ENCODE measurements around the gene KDM3B.

Gene KDM3B

GRCh38 chr5:138338411-138339090, 13.9 kb upstream of the KDM3B start:
- TF ChIP-seq GATA3 (IDR thresholded peaks at IDR 0.05; ENCODE audit: low read depth, low read length) (no peak), GATA2 (IDR thresholded peaks at IDR 0.05; ENCODE audit: low read depth, low read length) (no peak)

GRCh38 chr5:138339091-138339456, 13.4 kb upstream of the KDM3B start:
- TF ChIP-seq GATA2 (IDR thresholded peaks at IDR 0.05; ENCODE audit: low read depth, low read length), result no peak
- TF ChIP-seq GATA3 (IDR thresholded peaks at IDR 0.05; ENCODE audit: low read depth, low read length), result no peak

- TF ChIP-seq GATA2 (IDR thresholded peaks at IDR 0.05; ENCODE audit: low read depth, low read length), result no peak
- TF ChIP-seq GATA3 (IDR thresholded peaks at IDR 0.05; ENCODE audit: low read depth, low read length), result no peak
These were observed 13.0 kb upstream of the KDM3B start for GRCh38 chr5:138339464-138339863.

- TF ChIP-seq GATA3 (IDR thresholded peaks at IDR 0.05; ENCODE audit: low read depth, low read length) (no peak), GATA2 (IDR thresholded peaks at IDR 0.05; ENCODE audit: low read depth, low read length) (no peak)
These were observed 12.5 kb upstream of the KDM3B start for GRCh38 chr5:138340008-138340407.

- no peak for TF ChIP-seq GATA2 (IDR thresholded peaks at IDR 0.05; ENCODE audit: low read depth, low read length)
- TF ChIP-seq GATA3 (IDR thresholded peaks at IDR 0.05; ENCODE audit: low read depth, low read length), result no peak
These were observed 7.4 kb upstream of the KDM3B start for GRCh38 chr5:138344887-138345622.

GRCh38 chr5:138346889-138347288, 5.6 kb upstream of the KDM3B start:
- TF ChIP-seq GATA3 (IDR thresholded peaks at IDR 0.05; ENCODE audit: low read depth, low read length), result no peak
- TF ChIP-seq GATA2 (IDR thresholded peaks at IDR 0.05; ENCODE audit: low read depth, low read length), result no peak

- TF ChIP-seq GATA2 (IDR thresholded peaks at IDR 0.05; ENCODE audit: low read depth, low read length), result no peak
- no peak for TF ChIP-seq GATA3 (IDR thresholded peaks at IDR 0.05; ENCODE audit: low read depth, low read length)
These were observed 2.5 kb upstream of the KDM3B start for GRCh38 chr5:138349852-138350562.

- TF ChIP-seq GATA2 (IDR thresholded peaks at IDR 0.05; ENCODE audit: low read depth, low read length) (no peak), GATA3 (IDR thresholded peaks at IDR 0.05; ENCODE audit: low read depth, low read length) (no peak)
These were observed 2.0 kb upstream of the KDM3B start for GRCh38 chr5:138350563-138350890.

GRCh38 chr5:138351056-138351455, 1.4 kb upstream of the KDM3B start:
- TF ChIP-seq GATA2 (IDR thresholded peaks at IDR 0.05; ENCODE audit: low read depth, low read length), result no peak
- TF ChIP-seq GATA3 (IDR thresholded peaks at IDR 0.05; ENCODE audit: low read depth, low read length), result no peak

- TF ChIP-seq GATA3 (IDR thresholded peaks at IDR 0.05; ENCODE audit: low read depth, low read length), result no peak
- no peak for TF ChIP-seq GATA2 (IDR thresholded peaks at IDR 0.05; ENCODE audit: low read depth, low read length)
These were observed 968 bp upstream of the KDM3B start for GRCh38 chr5:138351517-138351916.

- no peak for TF ChIP-seq GATA2 (IDR thresholded peaks at IDR 0.05; ENCODE audit: low read depth, low read length)
- no peak for TF ChIP-seq GATA3 (IDR thresholded peaks at IDR 0.05; ENCODE audit: low read depth, low read length)
These were observed 456 bp downstream of the KDM3B start for GRCh38 chr5:138352722-138353559.

- TF ChIP-seq GATA3 (IDR thresholded peaks at IDR 0.05; ENCODE audit: low read depth, low read length), result no peak
These were observed 1.1 kb downstream of the KDM3B start for GRCh38 chr5:138353560-138354080.

GRCh38 chr5:138354387-138354786, 1.9 kb downstream of the KDM3B start:
- TF ChIP-seq GATA3 (IDR thresholded peaks at IDR 0.05; ENCODE audit: low read depth, low read length) (no peak), GATA2 (IDR thresholded peaks at IDR 0.05; ENCODE audit: low read depth, low read length) (no peak)

GRCh38 chr5:138354926-138355378, 2.5 kb downstream of the KDM3B start:
- TF ChIP-seq GATA2 (IDR thresholded peaks at IDR 0.05; ENCODE audit: low read depth, low read length) (no peak), GATA3 (IDR thresholded peaks at IDR 0.05; ENCODE audit: low read depth, low read length) (no peak)
